ENCODE results near the gene NCAPD3. TPM values are rescaled to one million over a fixed set of nuclear protein-coding genes. Genes with fewer than 3 reads are reported as not detected.

NCAPD3 gene
- total and polyA plus RNA-seq, 2 of the 13 experiments (the other 11 are each of a cell fraction or from before 2014, with no cell fraction given), result 20.7 to 25.6 TPM

- POLR2A ChIA-PET, result interaction anchor here (1.2 kb wide), 1 partner anchor 52 kb away, joined by 3 read pairs; the partner anchor contains the start of genes NCAPD3 and VPS26B
Observed at GRCh38 chr11:134171951-134172350, 51.8 kb downstream of the NCAPD3 start.

More at GRCh38 chr11:134171951-134172350, 51.8 kb downstream of the NCAPD3 start:
- WGBS (ENCODE audit: low lambda C conversion rate), result 97% methylated on average over 10 of the region's 10 CpGs
- BruUV-seq (replicated peaks), result no TSS peak
- ATAC-seq, result no peak
- H3K79me2 ChIP-seq (ENCODE audit: insufficient read depth, low read length), result no peaks in the 10 kb centered on the region
- peaks cover 15% of the 10 kb centered on the region for H3K9me3 ChIP-seq (ENCODE audit: low read length)
- no peak overlapping the region for H3K9ac ChIP-seq (ENCODE audit: insufficient read depth, low read depth, low read length)
- CTCF ChIA-PET (ENCODE audit: low intra/inter-chr PET ratio, low total read pairs), result no interaction called here
- H3K27me3 ChIP-seq (ENCODE audit: control insufficient read depth in 1 of 2, insufficient read depth in 2 of 2, low read length in 2 of 2), result no peaks in the 10 kb centered on the region
- no peak overlapping the region for H3K4me2 ChIP-seq (ENCODE audit: low read depth, low read length)
- FAIRE-seq, result no peak
- H3K27ac ChIP-seq (ENCODE audit: extremely low read length, insufficient read depth, low read length), result no peak overlapping the region
- no peak for TF ChIP-seq CENPT (CRISPR knock-in tag; IDR thresholded peaks at IDR 0.05; ENCODE audit: low read depth)
- no peak for TF ChIP-seq TBX3 (IDR thresholded peaks at IDR 0.05; ENCODE audit: borderline replicate concordance)
- TF ChIP-seq MIER3 (CRISPR knock-in tag; IDR thresholded peaks at IDR 0.05; ENCODE audit: borderline replicate concordance), result no peak
- no peak for TF ChIP-seq DMAP1 (CRISPR knock-in tag; IDR thresholded peaks at IDR 0.05)
- TF ChIP-seq ZNF639 (CRISPR knock-in tag; conservative IDR thresholded peaks at IDR 0.05), result no peak
- no peak for TF ChIP-seq MTF2 (CRISPR knock-in tag; IDR thresholded peaks at IDR 0.05; ENCODE audit: borderline replicate concordance)
- no peak for TF ChIP-seq ZNF441 (CRISPR knock-in tag; IDR thresholded peaks at IDR 0.05; ENCODE audit: borderline replicate concordance)
- TF ChIP-seq ZNF543 (CRISPR knock-in tag; IDR thresholded peaks at IDR 0.05), result no peak
- TF ChIP-seq GTF3A (CRISPR knock-in tag; conservative IDR thresholded peaks at IDR 0.05), result no peak
- no peak for TF ChIP-seq PLRG1 (conservative IDR thresholded peaks at IDR 0.05)
- TF ChIP-seq ZNF773 (CRISPR knock-in tag; IDR thresholded peaks at IDR 0.05; ENCODE audit: borderline replicate concordance), result no peak
- no peak for TF ChIP-seq KDM4B (CRISPR knock-in tag; IDR thresholded peaks at IDR 0.05)
- TF ChIP-seq DMTF1 (CRISPR knock-in tag; IDR thresholded peaks at IDR 0.05), result no peak
- no peak for TF ChIP-seq ZNF644 (CRISPR knock-in tag; IDR thresholded peaks at IDR 0.05; ENCODE audit: low read depth)
- no peaks in the 10 kb centered on the region for H3K4me1 ChIP-seq (ENCODE audit: insufficient read depth, low read length)
- peaks cover 21 to 76% of the 10 kb centered on the region in 2 experiments; a peak in 4 of 5 replicates for H3K36me3 ChIP-seq (replicated peaks in 1 of 2; ENCODE audit: control insufficient read depth in 1 of 2, insufficient read depth in 2 of 2, low read length in 2 of 2)
- DNase-seq (ENCODE audit: low spot score), result no peak
- in situ Hi-C loops (cut with HindIII; ENCODE audit: extremely low pct_ligation_motif_present, low pct_unique_long_range_greater_than_20kb) (no loop called here), intact Hi-C loops (cut with micrococcal nuclease; ENCODE audit: unreplicated experiment) (no loop called here)
- no peak overlapping the region for H2AFZ ChIP-seq (ENCODE audit: low read length)
- H4K20me1 ChIP-seq (ENCODE audit: insufficient read depth, low read length), result no peaks in the 10 kb centered on the region
- no peak overlapping the region for H3K4me3 ChIP-seq (replicated peaks in 1 of 3; ENCODE audit: insufficient read depth in 1 of 3, low read depth in 2 of 3, low read length in 3 of 3)
